ENCODE results near the gene CDH6.
"Not testable (repeated sequence)": the region's sequence is repeated elsewhere in the genome, so short reads cannot be mapped to it uniquely, and the experiment has no call there.

CDH6 gene

DNA sequence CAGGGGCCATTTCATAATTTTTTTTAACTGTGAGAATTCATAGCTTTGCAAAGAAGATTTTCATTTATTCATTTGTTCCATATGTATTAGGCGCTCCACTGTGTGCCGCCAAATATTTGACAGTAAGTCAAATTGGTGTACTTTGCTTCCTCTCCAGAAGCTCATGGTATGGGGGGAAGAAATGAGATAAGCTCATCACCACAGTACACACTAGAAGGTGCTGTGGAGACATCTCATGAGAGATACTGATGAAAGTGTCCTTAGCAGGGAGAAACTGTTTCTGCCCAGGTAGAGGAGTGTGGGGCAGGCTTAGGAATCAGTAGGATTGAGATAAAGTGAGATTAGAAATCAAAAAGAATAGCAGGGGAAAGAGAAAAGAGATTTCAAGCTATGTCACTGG is 136.2 kb downstream of the CDH6 start:
- no peak for DNase-seq (ENCODE audit: low read depth in 2 of 2)

DNA sequence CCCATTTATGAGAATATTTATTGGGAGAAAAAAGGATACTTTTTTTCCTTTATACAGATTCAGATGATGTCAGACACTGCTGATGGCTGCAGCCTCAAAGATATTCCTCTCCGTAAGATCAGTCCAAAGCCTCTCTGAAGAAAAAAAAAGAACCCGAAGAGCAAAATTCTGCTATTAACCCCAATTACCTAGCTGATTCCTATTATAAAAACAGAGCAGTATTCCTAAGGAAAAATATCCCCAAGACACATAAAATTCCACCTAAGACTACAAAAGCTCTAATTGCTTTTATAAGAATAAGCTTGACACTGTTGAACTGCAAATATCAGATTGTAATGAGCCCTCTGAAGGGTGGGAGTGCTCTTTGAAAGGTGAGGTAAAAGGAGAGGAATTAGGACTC is 138.7 kb downstream of the CDH6 start:
- no peak for DNase-seq (ENCODE audit: low read depth in 2 of 2)

DNA sequence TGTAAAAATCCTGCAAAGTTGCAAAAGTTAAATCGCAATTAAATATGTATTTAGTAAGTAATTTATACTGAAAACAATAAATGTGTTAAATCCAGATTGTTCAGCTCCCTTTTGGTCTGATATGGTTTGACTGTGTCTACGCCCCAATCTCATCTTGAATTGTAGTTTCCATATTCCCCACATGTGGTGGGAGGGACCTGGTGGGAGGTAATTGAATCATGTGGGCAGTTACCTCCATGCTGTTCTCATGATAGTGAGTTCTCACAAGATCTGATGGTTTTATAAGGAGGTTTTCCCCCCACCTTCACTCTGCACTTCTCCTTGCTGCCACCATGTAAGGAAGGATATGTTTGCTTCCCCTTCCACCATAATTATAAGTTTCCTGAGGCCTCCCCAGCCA is 140.0 kb downstream of the CDH6 start:
- no peak for DNase-seq (ENCODE audit: low read depth in 2 of 2)

DNA sequence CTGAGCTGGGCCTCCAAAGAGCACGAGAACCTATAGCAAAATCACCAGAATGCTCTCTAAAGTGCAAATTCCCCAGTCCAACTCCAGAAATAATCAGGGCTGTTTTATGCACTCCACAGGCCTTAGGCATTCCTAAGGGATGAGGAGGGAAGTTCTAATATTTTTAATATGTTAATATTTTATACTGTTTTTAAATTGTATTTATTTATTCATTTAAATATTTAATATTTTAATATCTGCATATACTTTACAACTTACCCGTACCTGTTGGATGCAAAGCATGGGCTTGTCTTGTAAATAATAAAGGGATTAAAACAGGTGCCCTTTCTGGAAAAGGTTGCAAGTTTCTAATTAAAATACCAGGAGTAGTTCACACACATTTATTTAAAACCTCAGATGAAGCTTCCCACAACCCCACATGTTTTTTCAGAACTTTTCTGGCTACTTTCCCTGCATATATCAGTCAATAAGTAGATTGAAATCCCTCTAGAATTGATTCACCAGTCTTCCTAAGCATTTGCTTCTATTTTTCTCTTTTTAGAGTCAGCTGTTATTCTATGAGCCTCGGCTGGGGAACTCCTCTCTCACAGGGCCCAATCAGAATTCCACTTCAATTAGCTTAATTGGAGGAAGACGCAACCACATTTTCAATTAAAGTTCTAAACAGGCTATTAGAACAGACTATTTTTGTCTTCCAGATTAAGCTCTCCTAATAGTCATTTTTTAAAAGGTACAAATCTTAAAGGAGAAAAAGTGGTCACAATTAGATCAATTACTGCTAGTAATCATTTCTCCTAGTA is 140.8 kb downstream of the CDH6 start:
- DNase-seq (ENCODE audit: low read depth in 2 of 2) = no peak

GRCh38 chr5:31335456-31335855 is 142.0 kb downstream of the CDH6 start:
- no peak for DNase-seq (ENCODE audit: low read depth in 2 of 2)

GRCh38 chr5:31343946-31344345 is 150.5 kb downstream of the CDH6 start:
- no peak for DNase-seq (ENCODE audit: low read depth in 2 of 2)

- no peak for DNase-seq (ENCODE audit: low read depth in 2 of 2)
Measured at GRCh38 chr5:31346896-31347551, 153.5 kb downstream of the CDH6 start.

DNA sequence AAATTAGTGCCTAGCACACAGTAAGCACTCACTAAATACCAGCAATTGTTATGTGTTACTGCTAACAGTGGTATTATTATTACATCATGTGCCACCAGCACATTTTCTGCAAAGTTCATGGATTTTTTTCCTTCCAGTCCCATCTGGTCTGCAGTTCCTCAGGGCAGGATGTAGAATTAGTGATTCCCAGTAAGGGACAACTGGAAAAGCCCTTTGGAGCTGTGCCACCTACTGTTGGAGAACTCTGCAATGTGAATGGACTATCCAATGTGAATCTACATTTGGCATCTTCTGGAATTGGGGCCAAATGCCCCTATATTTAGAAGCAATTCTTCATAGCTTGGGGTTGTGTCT is 154.0 kb downstream of the CDH6 start:
- DNase-seq (ENCODE audit: low read depth in 2 of 2) = no peak

- DNase-seq (ENCODE audit: low read depth in 2 of 2) = no peak
Measured at GRCh38 chr5:31350395-31350794, 156.9 kb downstream of the CDH6 start.

GRCh38 chr5:31355337-31355736 is 161.9 kb downstream of the CDH6 start:
- no peak for DNase-seq (ENCODE audit: low read depth in 2 of 2)

DNA sequence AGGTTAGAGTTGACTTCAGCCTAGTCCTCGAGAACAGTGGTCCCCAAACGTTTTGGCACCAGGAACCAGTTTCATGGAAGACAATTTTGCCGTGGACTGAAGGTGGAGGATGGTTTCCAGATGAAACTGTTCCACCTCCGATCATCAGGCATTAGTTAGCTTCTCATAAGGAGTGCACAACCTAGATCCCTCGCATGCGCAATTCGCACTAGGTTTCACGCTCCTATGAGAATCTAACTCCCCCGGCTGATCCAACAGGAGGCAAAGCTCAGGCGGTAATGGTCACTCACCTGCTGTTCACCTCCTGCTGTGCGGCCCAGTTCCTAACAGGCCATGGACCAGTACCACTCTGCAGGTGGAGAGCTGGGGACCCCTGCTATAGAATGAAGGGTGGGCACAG is 163.6 kb downstream of the CDH6 start:
- no peak for DNase-seq (ENCODE audit: low read depth in 2 of 2)

DNA sequence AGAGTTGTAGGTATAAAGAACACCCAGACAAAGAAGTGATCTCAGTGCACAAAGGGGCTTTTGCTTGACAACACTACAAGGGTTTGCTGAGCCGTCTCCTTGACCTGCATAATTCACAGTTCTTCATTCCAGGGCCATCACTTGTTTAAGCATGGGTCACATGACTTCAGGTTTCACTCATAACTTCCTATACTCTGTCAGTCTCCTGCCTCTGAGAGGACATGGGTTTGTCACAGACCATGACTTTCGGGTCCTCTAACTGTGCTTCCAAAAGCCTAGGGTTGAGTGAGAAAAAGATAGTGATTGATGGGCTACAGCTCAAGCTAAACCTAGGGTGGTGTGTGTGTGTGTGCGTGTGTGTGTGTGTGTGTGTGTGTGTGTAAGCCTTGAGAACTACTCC is 166.4 kb downstream of the CDH6 start:
- no peak for DNase-seq (ENCODE audit: low read depth in 2 of 2)

- no peak for DNase-seq (ENCODE audit: low read depth in 2 of 2)
Measured at GRCh38 chr5:31361234-31361633, 167.7 kb downstream of the CDH6 start.

DNA sequence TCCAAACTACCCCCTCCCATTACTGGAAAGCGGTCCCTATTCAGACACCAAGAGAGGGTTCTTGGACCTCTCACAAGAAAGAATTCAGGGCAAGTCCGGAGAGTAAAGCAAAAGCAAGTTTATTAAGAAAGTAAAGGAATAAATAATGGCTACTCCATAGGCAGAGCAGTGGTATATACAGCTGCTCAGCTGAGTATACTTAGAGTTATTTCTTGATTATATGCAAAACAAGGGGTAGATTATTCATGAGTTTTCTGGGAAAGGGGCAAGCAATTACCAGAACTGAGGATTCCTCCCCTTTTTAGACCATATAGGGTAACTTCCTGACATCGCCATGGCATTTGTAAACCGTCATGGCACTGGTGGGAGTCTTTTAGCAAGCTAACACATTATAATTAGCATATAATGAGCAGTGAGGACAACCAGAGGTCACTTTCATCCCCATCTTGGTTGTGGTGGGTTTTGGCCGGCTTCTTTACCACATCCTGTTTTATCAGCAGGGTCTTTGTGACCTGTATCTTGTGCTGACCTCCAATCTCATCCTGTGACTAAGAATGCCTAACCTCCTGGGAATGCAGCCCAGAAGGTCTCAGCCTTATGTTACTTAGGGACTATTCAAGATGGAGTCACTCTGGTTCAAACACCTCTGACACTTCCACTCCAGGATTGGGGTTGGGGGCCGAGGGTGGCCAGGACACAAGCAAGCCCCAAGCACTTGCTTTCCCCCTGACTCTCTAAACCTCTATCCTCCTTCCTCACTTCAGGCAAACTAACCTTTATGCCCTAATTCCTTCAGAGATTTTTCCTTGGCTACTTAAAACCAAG is 168.4 kb downstream of the CDH6 start:
- not testable (repeated sequence) for DNase-seq (ENCODE audit: low read depth in 2 of 2)

DNA sequence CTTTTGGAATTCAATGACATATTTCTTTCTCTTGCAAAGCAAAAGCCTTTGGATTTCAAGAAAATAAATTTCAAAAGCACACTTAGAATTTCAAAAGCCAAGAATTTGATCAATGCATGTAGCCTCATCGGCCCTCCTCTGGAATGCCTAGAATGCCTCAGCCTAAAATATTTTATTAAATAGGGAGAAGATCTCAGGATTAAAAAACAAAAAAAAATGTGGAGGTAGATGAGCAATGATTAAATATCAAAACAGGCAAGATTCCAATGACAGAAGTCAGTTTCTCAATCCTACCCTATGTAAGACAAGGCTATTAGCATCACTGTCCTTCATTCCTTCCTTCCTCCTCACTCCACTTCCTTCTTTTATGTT is 169.0 kb downstream of the CDH6 start:
- no peak for DNase-seq (ENCODE audit: low read depth in 2 of 2)

GRCh38 chr5:31362931-31363568 is 169.6 kb downstream of the CDH6 start:
- no peak for DNase-seq (ENCODE audit: low read depth in 2 of 2)

DNA sequence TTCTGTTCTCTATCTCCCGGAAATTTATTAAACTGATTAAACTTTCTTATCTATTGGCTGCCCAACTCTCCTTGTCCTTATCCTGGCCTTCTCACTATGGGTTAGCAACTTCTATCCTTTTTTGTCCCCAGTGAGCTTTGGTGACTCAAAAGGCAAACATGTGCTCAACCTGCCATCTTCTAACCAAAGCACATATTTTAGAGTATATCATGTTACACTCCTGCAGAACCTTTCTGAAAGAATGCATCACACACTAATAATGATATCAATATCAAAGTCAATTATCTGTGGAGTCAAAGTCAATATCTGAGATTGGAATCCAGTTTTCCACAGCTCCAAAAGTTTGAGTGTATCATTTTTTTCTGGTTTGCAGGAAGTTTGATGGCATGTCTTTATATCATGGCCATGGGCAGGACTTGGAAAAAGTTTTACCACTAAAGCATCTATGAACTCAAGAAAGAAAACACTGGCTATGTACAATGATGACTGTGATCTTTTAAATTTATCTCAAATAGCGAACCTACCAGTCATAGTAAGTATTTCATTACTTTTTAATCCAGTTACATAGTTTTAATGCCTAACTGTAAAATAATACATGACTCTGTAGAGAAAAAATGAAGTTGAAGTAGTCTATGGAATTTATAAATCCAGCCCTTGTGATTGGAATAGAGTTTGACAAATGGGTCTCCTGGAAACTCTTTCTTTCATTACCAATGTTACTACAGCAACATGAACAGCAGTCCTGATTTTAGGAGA is 171.6 kb downstream of the CDH6 start:
- no peak for DNase-seq (ENCODE audit: low read depth in 2 of 2)

- DNase-seq (ENCODE audit: low read depth in 2 of 2) = no peak
Measured at GRCh38 chr5:31365776-31366175, 172.3 kb downstream of the CDH6 start.

DNA sequence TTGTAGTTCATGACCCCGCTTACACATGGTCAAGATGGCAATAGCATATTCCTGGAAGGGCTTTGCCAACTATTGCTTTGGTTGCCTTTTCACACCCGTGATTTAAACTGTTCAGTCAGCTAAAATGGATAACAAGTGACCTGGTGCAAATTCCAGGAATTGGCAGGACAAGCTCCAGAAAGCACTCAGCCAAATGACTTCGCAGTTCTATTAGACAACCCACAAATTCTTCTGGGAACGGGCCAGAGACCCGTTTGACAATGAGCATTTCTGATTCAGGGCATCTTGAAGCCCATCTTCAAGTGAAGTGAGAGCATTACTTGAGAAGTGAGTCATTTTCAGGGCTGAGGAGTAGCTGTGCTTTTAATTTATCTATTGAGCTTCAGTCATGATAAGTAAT is 173.5 kb downstream of the CDH6 start:
- no peak for DNase-seq (ENCODE audit: low read depth in 2 of 2)

- DNase-seq (ENCODE audit: low read depth in 2 of 2) = no peak
Measured at GRCh38 chr5:31372124-31372523, 178.6 kb downstream of the CDH6 start.

DNA sequence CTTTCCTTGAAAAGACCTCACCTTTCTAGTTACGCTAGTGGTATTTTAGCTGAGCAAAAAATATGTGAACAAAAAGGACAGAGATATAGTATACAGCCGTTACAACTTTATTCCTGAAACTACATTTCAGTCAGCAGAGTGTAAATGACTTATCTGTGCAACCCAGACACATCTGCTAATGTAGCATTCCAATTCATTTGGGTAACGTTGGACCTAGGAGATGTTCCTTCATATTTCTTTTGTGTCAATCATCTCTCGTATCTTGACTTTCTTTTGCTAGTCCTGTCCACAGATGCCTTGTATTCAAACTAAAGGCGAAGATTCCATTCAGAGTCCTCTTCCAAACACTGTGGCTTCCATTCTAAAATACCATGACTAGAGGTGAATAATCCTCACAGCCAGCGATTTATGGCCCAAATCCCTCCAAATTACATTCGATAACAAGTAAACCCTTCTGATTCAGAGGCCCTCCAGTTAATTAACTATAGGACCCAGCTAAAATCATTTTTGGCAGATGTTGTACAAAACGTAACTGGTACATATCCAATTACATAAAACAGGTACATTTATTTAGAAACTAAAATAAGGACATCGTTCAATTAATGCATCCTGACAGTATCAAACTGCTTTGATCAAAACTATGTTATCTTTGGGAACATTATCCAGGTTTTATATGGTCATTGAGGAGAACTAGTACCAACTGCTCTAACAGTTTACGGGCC is 182.7 kb downstream of the CDH6 start:
- no peak for DNase-seq (ENCODE audit: low read depth in 2 of 2)
